ENCODE measurements around the gene AGBL1. TPM values are rescaled to one million over a fixed set of nuclear protein-coding genes. Genes with fewer than 3 reads are reported as not detected.

AGBL1 gene
- polyA plus RNA-seq, 1 experiment = not detected

DNA sequence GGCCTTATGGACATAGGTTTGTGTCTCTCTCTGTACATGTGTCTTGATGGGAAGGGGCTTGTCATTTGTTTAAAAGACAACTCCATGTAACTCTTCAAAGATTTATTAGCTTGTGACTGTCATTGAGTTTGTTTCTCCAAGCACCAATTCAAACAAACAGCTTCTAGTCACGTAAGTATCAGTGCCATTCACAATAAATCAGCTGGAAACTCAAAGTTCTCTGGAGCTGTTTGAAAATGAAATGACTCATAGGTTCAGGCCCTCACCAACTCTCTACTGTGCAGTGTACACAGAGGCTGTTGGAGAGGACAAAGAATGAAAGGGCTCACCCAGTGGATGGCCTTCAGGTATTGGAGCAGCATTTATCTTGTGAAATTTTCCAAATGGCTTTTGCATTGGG lies 476.3 kb downstream of the AGBL1 start:
- no peak for TF ChIP-seq CTCF (IDR thresholded peaks at IDR 0.05; ENCODE audit: insufficient read depth, low read depth, low read length)
- no peaks in the 10 kb centered on the region for H3K27me3 ChIP-seq (ENCODE audit: control insufficient read depth, insufficient read depth, low read length)
- CTCF ChIA-PET = no interaction called here
- no peak overlapping the region for H3K4me3 ChIP-seq (ENCODE audit: low read depth, low read length)
- H3K36me3 ChIP-seq (ENCODE audit: control insufficient read depth, insufficient read depth, low read length) = no peaks in the 10 kb centered on the region
- POLR2A ChIA-PET = no interaction called here
- DNase-seq (ENCODE audit: low read depth) = no peak

GRCh38 chr15:86556396-86557017 lies 476.8 kb downstream of the AGBL1 start:
- DNase-seq (ENCODE audit: low read depth) = no peak

GRCh38 chr15:86557018-86557550 lies 477.4 kb downstream of the AGBL1 start:
- TF ChIP-seq CTCF (IDR thresholded peaks at IDR 0.05; ENCODE audit: insufficient read depth, low read depth, low read length) = no peak
- ChIA-PET CTCF (no interaction called here), POLR2A (no interaction called here)
- no peak for DNase-seq (ENCODE audit: low read depth)
- H3K36me3 ChIP-seq (ENCODE audit: control insufficient read depth, insufficient read depth, low read length) = no peaks in the 10 kb centered on the region
- no peaks in the 10 kb centered on the region for H3K27me3 ChIP-seq (ENCODE audit: control insufficient read depth, insufficient read depth, low read length)
- no peak overlapping the region for H3K4me3 ChIP-seq (ENCODE audit: low read depth, low read length)

More at GRCh38 chr15:86556396-86557017, 476.8 kb downstream of the AGBL1 start:
- ChIA-PET CTCF (no interaction called here), POLR2A (no interaction called here)
- TF ChIP-seq CTCF (IDR thresholded peaks at IDR 0.05; ENCODE audit: insufficient read depth, low read depth, low read length) = no peak
- Histone ChIP-seq H3K27me3 (ENCODE audit: control insufficient read depth, insufficient read depth, low read length) (no peaks in the 10 kb centered on the region), H3K4me3 (ENCODE audit: low read depth, low read length) (no peak overlapping the region), H3K36me3 (ENCODE audit: control insufficient read depth, insufficient read depth, low read length) (no peaks in the 10 kb centered on the region)

DNA sequence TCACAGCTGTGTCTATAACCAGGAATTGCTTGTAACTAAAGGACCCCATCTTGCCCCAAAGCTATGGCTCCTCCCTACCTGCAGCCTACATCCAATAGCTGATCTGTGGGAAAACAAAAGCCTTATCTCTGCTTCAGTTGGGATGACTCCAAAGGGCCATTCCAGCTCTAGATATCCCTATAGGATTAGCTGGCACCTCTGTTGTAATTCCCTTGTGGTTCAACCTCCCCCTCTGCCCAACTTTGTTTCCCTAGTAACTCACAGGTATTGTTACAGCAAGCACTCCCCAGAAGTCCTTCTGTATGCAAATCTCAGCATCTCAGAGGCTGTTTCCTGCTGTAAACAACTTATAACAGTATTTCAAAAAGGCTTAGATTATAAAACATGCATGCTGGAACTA lies 478.6 kb downstream of the AGBL1 start:
- ChIA-PET POLR2A (no interaction called here), CTCF (no interaction called here)
- Histone ChIP-seq H3K36me3 (ENCODE audit: control insufficient read depth, insufficient read depth, low read length) (no peaks in the 10 kb centered on the region), H3K4me3 (ENCODE audit: low read depth, low read length) (no peak overlapping the region), H3K27me3 (ENCODE audit: control insufficient read depth, insufficient read depth, low read length) (no peaks in the 10 kb centered on the region)
- no peak for DNase-seq (ENCODE audit: low read depth)
- TF ChIP-seq CTCF (IDR thresholded peaks at IDR 0.05; ENCODE audit: insufficient read depth, low read depth, low read length) = no peak

DNA sequence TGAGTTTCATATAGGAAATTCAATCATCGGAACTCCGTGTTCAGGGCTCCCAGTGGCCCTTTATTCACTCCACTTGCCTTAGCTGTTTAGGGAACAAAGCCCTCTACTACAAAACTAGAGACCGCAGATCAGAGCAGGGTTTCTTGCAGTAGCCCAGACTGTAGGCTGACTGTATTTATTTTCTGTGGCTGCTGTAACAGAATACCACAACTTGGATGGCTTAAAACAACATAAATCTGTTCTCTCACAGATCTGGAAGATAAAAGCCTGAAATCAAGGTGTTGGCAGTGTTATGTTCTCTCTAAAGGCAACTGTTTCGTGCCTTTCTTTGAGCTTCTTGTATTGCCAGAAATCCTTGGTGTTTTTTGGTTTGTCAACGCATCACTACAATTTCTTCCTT lies 479.0 kb downstream of the AGBL1 start:
- CTCF ChIA-PET = no interaction called here
- POLR2A ChIA-PET = no interaction called here
- TF ChIP-seq CTCF (IDR thresholded peaks at IDR 0.05; ENCODE audit: insufficient read depth, low read depth, low read length) = no peak

More for the DNA sequence above, 479.0 kb downstream of the AGBL1 start:
- Histone ChIP-seq H3K4me3 (ENCODE audit: low read depth, low read length) (no peak overlapping the region), H3K36me3 (ENCODE audit: control insufficient read depth, insufficient read depth, low read length) (no peaks in the 10 kb centered on the region), H3K27me3 (ENCODE audit: control insufficient read depth, insufficient read depth, low read length) (no peaks in the 10 kb centered on the region)
- DNase-seq (ENCODE audit: low read depth) = no peak

Measured in BJ (cell line).